Head of caudate nucleus (tissue), 42 donors: ENCODE results near the gene CARS2.
"Not testable (repeated sequence)": the region's sequence is repeated elsewhere in the genome, so short reads cannot be mapped to it uniquely, and the experiment has no call there.

Experiments
- DNase-seq, 42 donors: peaks; one replicate each; pipeline versions ENCODE4 v3.0.0 to v3.0.0-alpha.2; 2020 to 2021; ENCODE audit warnings: mixed read lengths in 7 of 42
- intact Hi-C: fragments of 100-400 bp; cut with DNase I; formaldehyde crosslinking; loops from one replicate; pipeline ENCODE4 v1.15.0; 2022

Gene CARS2

DNA sequence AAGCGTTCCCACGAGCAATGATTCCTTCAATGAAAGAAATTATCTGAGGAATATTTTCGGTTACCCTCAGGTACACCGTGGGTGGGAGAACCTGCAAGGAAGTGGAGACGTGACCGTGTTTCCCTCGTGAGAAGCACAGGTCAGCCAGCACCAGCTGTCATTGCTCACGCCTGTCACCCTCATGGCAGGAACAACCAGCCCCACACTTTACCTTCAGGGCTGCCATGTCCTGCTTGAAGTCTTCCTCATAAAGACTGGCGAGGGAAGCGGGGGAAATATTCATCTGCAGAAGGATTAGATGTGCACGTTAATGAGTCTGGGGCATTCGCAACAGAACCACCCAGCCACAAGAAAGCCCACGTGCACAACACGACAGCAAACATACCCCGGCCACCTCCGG, 18.2 kb downstream of the CARS2 start:
- intact Hi-C loops, result no loop called here
- peak in 4 of 42 donors; percentile 25 to 42 (median 37) for DNase-seq

DNA sequence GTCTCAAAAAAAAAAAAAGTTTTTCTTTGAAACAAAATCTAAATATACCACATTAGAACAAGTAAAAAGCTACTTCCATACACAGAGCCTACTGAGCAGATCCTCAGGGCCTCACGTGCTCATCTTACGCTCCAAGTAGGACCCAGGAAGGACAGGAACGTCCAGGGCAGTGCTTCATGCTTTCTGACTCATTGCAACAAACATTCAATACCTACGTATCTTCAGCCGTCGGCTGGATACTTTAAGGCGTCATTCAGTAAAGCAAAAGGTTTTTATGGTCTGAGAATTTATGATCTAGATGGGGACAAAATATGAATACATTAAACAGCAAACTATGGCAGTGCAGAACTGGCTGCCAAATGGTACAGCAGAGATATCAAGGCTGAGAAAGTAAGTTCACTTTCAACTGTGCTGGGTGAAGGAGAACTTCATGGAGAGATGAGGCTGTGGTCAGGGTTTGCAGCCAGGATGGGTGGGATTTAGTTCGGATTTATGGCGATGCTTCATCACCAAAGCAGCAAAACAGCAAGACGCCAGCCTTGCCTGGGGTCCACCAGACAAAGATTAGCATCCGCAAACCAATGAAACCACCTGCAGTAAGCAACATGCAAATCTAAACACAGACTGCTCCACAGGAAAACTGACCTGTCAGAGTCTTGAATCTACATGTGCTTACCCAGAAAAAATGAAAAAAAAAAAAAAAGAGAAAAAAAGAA, 20.5 kb downstream of the CARS2 start:
- intact Hi-C loops, result no loop called here
- DNase-seq, result peak in 2 of 42 donors; percentile 10 to 29

DNA sequence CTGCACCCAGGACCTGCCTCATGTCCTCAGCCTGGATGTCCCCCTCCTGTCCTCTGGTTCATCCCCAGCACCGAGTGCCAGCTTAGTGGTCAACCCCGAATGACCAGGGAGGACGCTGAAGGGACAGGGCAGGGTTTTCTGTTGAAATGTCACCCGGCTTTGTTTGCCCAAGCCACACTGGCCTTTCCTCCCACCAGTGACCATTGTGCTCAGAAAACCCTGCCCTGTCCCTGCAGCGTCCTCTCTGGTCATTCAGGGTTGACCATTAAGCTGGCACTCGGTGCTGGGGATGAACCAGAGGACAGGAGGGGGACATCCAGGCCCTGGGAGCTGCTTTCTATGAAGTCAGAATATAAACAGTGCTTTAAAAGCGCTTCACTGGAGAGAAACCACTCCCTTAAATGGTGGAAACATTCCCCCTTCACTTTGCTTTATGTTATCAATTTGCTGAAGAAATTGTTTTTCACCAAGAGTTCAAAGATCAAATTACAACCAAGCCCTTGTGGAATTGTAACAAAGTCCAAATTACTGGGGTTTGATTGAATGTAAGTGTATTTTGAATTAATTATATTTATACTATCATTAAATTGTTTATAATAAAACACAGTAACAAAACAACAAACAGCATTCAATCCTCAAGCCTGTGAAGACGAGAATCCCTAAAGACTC, 21.4 kb downstream of the CARS2 start:
- DNase-seq, result no peak
- intact Hi-C loops, result no loop called here

DNA sequence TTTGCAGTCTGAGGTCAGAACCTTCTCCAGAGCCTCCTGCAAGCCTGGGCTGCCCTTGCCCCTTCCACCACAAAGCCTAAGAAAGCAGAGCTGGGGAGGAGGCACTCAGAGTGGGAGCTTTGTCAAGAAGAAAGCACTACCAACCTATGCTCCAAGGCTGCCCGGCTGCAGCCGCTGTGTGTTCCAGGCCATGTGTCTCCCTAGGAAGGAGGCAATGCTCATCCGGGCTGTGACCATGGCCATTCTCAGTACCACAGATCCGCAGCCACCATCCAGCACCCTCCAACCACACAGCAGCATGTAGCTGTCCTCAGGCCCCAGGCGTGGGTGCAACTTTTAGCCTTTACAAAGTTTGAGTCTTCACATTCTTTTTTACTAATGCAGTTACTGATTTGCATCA, 22.0 kb downstream of the CARS2 start:
- intact Hi-C loops, result no loop called here
- DNase-seq, result peak in 1 of 42 donors; percentile 33

DNA sequence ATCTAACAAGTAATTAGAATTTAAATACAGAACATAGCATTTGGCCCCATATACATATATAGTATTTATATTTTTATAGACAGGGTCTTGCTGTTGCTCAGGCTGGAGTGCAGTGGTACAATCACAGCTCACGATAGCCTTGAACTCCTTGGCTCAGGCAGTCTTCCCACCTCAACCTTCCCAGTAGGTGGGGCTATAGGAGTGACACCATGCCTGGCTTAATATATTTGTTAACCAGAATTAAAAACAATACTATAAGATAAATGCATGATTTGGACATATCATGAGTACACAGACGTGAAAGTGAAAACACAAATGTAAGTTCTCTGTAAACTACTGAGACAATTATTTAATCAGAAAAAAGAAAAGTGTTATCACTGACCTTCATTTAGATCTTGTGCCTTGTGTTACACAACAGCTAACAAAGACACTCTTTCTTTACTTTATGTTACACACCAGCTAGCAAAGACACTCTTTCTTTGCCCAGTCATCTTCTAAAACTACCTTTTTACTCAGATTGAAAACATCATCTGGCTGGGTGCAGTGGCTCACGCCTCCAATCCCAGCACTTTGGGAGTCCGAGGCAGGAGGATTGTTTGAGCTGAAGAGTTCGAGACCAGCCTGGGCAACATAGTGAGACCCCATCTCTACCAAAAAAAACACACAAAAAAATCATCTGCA, 22.6 kb downstream of the CARS2 start:
- peak in 3 of 42 donors; percentile 10 to 27 (median 21) for DNase-seq
- intact Hi-C loops, result no loop called here

DNA sequence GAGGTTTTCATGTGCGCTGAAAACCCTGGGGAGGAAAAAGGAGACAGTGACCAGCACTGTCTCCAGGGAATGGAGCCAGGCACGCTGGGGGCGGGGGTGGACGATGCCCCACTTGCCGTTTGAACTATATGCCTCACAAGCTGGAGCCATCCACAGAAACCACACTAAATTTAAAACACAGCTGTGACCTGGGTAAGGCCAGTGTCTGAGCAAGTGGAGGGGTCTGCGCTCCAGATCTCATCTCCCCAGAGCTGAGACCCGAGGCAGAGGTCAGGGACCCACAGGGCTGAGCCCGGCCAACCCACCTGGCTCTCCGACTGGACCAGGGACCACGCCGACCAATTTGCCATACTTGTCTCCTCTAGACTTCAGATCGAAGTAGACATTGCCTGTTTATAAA, 23.2 kb downstream of the CARS2 start:
- intact Hi-C loops, result no loop called here
- DNase-seq, result peak in 1 of 42 donors; percentile 24

DNA sequence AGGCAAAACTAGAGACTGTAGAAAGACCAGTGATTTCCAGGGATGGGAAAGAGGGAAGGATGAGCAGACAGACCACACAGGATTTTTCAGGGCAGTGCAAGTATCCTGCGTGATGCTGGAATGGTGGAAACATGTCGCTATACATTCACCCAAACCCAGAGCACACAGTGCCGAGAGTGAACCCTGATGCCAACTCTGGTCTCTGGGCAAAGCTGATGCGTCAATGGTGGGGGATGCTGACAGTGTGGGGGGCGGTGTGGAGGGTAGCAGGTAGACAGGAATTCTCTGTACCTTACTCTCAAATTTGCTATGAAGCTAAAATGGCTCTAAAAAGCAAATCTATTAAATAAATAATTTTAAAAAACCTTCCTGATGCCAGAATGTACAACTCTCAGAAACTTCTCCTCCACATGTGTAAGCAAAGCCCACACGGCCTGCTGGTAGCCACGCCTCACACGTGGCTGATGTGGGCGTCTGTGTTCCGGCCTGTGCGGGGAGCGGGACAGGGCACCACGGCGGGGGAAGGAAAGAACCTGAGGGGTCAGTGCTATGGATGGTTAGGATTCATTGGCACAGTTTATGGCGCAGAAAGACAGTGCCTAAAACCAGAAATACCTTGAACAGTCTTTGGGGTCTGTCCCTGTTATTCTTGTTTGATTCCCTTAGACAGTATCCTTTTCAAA, 23.9 kb downstream of the CARS2 start:
- peak in 1 of 42 donors; percentile 28 for DNase-seq
- intact Hi-C loops, result no loop called here

DNA sequence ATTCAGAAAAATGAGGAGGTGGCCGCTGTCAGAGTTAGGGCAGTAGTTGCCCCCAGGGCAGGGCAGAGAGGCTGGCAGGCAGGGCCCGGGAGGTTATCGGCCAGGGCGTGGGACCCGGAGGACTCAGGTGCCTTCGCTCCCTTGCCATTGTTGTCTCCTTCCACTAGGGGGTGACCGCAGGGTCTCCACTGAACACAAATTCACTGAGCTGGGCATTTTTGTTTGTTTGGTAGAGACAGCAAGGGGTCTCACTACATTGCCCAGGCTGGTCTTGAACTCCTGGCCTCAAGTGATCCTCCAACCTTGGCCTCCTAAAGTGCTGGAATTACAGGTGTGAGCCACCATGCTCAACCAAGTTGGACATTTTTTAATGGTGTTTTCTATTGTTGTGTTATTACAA, 25.1 kb downstream of the CARS2 start:
- peak in 1 of 42 donors; percentile 29 for DNase-seq
- intact Hi-C loops, result no loop called here

DNA sequence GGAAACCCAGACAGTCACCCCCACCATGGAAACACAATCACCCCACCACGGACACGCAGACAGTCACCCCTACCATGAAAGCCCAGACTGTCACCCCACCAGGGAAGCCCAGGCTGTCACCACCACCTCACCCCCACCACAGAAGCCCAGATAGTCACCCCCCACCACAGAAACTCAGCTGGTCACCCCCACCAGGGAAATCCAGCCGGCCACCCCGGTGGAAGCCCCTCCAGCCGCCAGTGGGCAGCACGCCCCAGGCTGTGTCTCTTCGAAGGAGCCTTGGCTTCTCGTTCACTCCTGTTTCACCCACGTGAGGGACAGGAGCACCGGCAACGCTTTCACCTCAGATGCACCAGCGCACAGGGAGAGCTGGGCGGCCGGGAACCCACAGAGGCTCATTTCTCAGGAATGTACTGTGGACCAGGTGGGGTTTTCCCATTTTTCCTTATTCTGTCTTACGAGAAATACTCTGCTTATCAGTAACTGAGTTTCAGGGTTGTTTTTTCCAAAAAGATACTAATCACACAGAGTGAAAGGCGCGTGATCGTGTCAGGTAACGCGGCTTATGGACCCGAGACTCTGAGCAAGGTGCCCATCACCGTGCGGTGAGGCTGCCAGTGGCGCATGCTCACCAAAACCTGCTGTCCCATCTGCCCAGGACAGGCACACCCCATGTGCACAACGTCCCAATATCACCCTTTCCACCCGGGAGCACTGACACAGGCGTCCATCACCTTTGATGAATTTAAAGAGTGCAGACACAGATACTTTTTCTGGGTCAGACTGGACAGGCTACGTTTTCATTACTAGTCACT, 28.0 kb downstream of the CARS2 start:
- intact Hi-C loops, result no loop called here
- DNase-seq, result peak in 1 of 42 donors; percentile 22

DNA sequence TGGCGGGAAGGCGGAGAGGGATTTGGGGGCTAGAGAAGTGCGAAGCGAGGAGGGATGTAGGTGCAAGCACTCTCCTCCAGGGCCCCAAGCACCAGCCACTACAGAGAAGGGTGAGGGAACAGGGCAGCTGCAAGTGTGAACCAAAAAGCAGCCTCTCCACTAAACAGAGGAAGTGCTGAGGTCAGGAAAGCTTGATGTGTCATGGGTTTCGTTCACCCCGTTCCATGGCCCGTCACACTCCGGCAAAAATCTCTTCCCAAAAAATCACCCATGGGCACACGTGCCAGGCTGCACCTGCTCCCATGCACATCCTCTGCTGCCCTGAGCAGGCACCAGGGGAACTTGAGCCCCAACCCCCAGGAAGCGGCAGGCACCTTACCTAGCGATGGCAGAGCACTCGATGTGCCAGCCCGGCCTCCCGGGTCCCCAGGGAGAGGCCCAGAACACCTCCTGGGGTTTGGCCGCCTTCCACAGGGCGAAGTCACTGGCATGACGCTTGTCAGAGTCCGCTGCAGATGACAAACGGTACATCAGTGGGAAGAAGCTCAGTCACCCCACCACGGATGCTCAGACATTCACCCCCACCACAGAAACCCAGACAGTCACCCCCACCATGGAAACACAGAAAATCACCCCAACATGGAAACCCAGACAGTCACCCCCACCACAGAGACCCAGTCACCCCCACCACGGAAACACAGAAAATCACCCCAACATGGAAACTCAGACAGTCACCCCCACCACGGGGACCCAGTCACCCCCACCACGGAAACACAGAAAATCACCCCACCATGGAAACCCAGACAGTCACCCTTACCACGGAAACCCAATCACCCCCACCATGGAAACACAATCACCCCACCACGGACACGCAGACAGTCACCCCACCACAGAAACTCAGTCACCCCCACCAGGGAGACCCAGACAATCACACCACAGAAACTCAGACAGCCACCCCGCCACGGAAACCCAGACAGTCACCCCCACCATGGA, 29.0 kb downstream of the CARS2 start:
- intact Hi-C loops, result no loop called here
- peak in 2 of 42 donors; percentile 20 to 31 for DNase-seq

DNA sequence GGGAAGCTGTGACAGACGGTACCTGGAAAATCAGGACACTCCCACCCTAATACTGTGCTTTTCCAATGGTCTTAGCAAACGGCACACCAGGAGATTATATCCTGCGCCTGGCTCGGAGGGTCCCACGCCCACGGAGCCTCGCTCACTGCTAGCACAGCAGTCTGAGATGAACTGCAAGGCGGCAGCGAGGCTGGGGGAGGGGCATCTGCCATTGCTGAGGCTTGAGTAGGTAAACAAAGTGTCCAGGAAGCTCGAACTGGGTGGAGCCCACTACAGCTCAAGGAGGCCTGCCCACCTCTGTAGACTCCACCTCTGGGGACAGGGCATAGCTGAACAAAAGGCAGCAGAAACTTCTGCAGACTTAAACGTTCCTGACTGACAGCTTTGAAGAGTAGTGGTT, 36.1 kb downstream of the CARS2 start:
- peak in 1 of 42 donors; percentile 3 for DNase-seq
- intact Hi-C loops, result not testable (repeated sequence)

DNA sequence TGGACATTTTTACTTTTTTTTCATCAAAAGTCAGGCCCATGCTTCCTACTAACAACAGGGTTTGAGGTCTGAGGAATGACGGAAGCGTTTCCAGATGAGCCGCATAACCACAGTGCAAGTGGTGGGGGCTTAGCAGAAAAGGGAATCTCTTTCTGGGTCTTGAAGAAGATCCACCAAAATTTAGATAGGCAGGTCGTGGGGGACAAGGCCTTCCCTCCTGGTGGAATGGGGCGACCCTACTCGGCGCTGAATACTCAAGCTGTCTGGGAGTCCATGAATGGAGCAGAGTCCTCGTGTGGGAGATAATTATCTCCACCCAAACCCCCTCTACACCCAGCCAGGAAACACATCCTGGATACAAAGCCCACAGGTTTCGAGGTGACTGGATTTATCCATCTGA, 36.9 kb downstream of the CARS2 start:
- intact Hi-C loops, result no loop called here
- peak in 2 of 42 donors; percentile 6 to 27 for DNase-seq

DNA sequence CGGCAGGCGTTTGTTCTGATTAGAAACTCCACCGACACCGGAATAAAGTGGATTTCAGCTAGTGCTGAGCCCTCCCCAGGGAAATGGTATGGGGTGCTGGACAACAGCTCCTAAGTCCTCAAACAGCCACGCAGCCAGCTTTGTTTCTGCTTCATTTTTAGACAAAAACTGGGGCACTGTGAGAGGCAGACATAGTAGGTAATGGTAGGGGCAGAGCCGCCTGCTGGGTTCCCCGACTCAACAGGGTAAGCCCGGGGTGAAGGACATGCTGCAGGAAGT, 39.7 kb downstream of the CARS2 start:
- intact Hi-C loops, result no loop called here
- DNase-seq, result no peak

DNA sequence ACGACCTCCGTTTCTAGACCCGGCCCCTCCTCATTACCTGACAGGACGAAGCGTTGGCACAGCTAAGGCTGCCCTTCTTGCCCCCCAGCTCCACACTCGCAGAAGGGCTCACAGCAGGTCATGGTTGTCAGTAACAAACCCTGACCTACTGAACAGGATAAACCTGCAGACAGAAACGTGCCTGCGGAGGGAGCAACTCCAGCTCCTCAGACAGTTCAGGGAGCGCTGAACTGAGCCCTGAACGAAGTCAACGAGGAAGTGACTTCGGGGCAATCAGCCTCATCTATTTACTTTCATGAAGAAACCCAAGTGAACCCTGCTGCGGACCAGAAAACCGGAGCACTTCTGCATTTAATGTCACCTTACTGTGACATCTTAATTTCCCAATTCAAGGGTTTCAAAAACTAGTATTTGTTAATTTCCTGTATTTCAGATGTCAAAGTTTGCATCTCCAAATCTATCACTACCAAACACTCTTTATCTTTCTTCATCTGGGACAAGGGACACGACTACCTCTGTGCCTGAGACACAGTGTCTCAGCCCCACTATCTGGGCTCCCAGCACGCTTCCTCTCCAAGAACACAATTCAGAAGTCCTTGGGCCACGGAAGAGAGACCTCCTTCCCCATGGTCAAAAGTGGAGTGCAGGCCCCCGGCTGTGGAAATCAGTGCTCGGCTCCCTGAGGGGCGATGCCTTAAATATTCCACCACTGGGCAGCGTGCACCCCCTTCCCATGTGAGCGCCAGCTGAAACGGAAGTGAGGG, 40.2 kb downstream of the CARS2 start:
- peak in 3 of 42 donors; percentile 4 to 33 (median 15) for DNase-seq
- intact Hi-C loops, result no loop called here

DNA sequence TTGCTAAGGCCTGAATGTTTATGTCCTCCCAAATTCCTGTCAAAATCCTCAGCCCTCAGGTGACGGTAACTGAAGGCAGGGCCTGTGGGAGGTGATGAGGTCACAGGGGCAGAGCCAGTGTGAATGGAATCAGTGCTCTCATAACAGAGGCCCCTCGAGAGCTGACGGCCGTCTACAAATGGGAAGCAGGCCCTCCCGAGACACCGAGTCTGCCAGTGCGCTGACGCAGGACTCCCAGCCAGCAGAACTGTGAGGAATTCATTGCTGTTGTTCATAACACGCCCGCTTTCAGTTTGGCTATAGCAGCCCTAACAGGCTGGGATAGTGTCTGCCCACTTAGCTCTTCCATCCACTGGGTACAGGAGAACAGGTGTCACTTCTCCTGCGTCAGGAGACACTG, 41.2 kb downstream of the CARS2 start:
- intact Hi-C loops, result no loop called here

DNA sequence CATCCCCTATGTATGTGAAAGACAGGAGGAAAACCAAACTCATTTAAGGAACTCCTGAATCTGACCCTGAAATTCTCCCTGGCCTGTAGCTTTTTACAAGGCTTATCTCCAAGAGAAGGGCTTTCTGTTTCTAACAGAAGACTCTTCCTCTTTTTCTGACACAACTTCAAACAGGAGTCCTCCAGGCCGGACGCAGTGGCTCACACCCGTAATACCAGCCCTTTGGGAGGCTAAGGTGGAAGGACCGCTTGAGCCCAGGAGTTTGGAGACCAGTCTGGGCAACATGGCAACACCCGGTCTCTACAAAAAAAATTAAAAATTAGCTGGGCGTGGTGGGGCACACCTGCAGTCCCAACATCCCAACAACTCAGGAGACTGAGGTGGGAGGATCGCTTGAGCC, 41.9 kb downstream of the CARS2 start:
- intact Hi-C loops, result no loop called here
- DNase-seq, result no peak

More for the DNA sequence above, 41.2 kb downstream of the CARS2 start:
- DNase-seq, result no peak

DNA sequence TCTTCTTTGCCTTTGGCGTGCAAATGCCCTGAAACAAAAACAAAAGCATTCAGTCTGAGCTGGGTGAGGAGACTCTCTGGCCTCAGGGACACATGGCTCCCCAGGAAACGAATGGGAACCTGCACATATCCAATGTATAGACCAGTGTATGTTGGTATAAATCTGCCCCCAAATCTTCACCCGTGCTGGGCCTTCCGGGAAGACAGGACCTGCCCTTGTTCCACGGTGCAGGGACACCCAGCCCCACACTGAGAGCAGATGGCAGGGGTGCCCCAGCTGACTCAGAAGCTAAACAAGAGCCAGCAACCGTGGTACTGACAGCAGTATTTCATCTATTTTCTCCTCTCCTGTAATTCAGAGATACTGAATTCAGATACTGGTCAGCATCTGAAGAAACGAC, 42.4 kb downstream of the CARS2 start:
- intact Hi-C loops, result no loop called here
- no peak for DNase-seq
